HG03457 (cell line): ENCODE data around the gene SORBS1.

Experiments
- ATAC-seq: cut with Tn5 transposase; IDR thresholded peaks from one replicate; pipeline ENCODE4 v1.9.1; 2021; ENCODE audit warnings: moderate number of reproducible peaks; ENCODE audit not compliant: unreplicated experiment

The SORBS1 gene

DNA sequence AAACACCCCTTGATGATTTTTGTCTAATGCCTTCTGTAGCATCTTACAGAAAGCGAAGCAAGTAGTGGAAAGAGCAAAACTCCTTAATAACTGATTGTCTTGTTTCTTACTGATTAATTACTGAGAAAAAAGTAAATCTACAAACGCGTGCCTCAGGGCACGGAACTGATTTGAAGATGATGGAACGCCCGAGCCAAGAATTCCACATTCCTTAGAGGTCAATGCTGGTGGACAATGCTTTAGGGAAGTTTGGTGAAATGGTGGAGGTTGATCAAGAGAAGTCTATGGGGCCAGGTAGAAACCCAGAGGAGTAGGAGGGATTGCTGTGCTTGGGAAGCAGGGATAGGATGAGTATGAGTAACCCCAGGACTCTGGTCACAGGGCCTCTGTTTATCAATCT lies 5.0 kb upstream of the SORBS1 start:
- no peak for ATAC-seq

DNA sequence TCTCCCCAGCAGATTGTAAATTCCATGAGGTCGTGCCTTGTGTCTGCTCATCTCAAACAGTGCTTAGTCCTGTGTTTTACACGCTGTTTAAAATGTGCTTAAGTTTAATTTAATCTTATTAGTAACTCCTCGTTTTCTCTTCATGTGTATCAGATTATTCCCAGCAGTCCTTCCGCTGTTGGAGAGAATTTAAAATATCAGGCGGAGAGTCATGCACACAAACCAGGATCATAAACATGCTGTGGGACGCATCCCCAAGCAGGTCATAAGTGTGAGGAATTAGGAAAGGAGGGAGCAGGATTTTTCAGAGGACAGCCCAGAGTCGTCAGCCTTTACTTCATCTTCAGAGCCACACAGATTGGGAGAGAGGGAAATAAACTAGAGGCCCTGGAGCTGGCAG lies 4.2 kb upstream of the SORBS1 start:
- no peak for ATAC-seq

DNA sequence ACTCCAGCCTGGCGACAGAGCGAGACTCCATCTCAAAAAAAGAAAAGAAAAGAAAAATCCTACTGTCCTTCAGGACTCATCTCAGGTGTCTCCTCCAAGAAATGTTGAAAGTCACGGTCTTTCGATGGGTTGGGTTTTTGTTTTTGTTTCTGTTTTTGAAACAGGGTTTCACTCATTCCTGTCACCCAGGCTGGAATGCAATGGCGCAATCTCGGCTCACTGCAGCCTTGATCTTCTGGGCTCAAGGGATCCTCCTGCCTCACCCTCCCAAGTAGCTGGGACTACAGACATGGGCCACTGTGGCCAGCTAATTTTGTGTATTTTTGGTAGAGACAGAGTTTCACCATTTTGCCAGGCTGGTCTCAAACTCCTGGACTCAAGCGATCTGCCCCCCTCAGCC lies 3.1 kb upstream of the SORBS1 start:
- no peak for ATAC-seq

DNA sequence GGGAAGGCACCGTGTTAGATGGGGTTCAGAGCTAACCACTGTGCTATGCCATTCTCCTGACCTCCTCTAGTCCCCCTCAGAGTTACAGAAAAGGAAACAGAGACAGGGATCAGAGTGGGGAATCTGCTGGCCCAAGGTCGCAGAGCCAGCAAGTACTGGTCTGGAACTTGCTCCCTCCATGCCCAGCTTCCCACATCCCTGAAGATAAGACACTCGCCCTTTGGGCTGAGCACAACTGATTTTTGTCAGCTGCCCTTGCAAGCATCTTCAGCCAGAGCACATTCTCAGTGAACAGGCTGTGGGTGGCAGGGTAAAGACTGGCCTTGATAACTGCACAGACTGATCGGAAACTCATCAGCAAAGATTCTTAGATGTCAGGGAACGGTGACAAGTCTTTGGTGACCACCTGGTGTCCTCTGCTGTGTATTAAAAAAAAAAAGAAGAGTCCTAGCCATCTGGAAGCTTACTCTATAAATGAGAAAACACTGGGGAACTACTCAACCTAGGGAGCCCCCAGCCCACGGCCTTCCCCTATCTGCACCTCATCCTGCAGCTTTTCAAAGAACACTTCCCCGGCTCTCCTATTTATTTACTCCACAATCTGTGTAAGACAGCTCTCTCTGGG lies 1.3 kb upstream of the SORBS1 start:
- no peak for ATAC-seq

DNA sequence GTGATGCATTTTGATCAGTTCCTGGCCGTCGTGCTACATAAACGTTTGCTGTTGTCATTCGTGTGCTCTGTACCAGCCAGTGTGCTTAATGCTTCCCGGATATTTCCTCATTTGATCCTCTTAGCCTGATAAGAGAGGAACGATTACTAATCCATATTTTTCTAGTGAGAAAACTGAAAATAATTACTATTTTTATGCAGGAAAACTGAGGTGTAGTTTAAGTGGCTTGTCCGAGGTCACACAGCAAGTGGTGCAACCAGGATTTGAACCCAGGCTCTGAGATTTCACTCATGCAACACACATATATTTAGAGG lies 650 bp upstream of the SORBS1 start:
- no peak for ATAC-seq

DNA sequence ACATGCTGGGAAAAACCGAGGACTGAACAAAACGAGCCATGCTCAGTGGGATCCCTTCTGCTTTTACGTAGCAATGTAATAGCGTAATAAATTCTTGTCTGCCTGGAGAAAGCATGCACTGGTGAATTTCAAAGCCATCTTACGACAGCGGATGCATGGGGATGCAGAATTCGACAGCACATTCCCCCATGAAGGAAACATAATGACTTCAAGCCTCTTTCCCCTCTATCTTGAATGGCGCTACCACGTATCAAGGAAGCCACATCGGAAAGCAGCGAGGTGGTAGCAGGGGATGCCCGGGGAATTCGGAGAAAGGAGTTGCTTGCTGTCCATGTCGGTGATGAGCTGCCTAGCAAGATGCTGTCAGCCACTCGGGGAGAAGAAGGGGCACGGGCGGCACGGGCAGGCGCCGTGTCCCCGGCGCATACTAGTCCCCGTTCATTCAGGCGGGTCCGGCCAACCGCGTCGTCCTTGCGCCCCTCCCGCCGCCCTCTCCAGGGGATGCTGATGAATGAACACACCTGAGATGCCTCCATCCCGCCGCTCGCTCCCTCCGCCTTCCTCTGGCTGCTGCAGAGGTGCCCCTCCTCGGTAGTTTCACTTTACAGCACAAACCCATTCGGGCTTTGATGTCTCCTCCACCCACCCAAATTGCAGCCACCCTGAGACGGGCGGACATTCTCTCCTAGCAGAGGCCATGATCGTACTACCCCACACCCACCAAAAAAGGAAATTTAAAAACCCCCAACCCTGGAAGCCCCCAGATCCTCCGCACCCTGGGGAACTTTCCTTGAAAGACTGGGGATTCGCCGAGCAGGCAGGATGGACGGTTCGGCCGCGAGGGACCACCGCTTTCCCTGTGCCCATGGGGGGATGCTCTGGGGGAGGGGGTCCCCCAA lies 644 bp downstream of the SORBS1 start:
- ATAC-seq = no peak

DNA sequence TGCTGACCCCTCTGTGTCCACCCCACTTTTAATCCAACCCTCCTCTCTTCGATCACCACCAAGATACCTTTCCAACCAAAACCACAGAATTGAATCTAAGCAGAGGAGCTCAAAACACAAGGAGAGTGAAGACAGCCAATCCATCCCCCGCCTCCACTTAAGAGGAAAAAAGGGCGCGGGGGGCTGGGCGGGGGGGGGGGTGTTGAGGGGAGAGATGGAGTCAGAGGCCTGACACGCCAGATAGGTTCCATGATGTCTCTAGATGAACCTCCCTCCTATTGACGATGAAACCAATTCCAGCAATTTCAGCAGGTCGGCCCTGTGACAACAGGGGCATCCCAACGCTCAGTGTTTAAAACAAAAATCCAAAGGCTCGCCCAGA lies 1.3 kb downstream of the SORBS1 start:
- ATAC-seq = no peak

DNA sequence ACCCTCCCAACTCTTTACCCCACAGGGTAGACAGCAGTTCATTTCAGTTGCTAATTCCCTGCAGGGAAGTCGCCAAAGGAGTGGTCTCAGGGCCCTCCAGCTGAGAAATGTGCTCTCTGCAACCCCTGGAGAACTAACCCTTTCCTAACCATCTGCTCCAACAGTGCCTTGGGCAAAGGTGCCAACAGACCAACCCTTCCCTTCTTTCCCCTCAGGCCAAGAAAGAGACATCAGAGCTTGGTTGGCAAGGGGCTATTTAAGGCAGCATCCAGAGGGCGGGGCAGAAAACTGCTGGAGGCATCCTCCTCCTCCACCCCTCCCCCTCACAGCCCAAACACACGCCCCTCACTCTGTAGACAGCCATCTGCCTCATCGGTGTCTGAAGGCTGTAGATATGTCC lies 1.7 kb downstream of the SORBS1 start:
- no peak for ATAC-seq

DNA sequence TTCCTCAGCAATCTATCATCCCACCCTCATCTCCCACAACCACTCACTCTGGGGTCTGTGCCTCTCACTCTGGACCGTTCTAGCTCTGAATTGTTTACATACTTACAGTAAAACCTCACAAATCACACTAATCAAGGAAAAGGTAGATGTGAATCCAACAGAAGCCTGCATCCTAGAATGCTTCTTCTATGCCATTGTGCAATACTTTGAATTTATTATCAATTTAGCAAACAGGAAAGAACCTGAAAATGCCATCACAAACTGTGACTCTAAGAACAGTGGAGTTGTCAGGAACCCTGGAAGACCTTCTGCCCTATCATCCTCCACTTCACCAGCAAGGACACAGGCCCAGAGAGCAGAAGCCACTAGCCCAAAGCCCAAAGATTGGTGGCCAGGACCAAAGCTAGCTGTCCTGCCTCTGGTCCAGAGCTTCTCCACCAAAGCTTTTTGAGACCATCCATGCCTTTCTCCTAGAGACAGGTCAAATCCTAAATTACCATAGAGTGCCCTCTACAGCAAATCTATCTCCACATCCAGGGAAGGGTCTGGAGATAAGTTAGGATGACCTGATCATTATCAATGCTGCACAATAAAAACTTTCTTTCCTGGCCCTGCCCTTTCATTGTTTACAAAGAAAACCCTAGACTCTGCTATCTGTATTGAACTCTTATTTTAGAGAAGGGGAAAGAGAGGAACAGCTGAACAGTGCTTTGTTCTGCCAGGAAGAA lies 2.4 kb downstream of the SORBS1 start:
- ATAC-seq = no peak

DNA sequence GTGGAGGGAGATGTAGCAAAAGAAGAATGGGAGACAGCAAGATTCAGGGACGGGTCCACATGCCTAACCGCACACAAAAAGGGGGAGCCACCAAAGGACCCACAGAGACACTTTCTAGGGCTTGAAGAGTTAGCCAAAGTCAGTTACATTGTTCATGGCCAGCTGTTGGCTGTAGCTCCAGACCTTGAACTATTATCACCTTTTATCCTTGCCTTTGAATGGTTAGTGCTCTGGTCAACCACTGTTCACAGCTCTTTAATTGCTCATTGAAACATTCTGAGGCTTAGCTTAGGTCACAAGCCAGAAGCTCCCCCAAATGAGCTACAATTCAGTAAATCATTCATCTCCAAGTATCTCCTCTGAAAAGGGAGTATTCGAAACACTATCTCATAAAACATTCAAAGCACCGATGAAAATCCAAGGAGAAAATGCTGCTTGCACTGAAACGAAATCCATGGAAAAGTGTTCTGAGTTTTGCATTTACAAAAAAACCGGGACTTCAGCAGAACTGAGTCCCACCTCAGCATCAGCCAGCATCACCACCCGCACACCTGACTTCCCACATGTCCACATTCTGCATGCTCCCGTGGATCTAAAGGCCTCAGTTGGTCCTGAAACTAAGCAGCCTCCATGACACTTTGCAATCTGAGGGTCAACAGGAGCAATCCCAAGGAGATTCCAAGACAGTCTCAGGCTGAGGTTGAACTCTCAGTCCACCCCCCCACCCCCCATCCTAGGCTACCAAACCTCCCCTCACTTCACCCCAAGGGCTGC lies 4.0 kb downstream of the SORBS1 start:
- ATAC-seq = no peak

DNA sequence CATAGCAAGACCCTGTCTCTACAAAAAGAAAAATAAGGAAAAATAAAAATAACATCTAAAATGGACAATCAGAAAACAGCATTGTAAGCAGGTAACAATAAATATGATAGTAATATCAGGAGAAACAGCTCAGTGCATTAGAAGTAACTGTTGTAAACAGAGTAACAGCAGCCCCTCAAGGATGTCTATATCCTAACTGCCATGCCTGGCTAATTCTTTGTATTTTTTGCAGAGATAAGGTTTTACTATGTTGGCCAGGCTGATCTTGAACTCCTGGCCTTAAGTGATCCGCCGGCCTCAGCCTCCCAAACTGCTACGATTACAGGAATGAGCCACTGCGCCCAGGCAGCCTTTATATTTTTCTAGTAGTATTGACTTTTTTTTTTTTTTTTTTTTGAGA lies 7.5 kb downstream of the SORBS1 start:
- no peak for ATAC-seq

DNA sequence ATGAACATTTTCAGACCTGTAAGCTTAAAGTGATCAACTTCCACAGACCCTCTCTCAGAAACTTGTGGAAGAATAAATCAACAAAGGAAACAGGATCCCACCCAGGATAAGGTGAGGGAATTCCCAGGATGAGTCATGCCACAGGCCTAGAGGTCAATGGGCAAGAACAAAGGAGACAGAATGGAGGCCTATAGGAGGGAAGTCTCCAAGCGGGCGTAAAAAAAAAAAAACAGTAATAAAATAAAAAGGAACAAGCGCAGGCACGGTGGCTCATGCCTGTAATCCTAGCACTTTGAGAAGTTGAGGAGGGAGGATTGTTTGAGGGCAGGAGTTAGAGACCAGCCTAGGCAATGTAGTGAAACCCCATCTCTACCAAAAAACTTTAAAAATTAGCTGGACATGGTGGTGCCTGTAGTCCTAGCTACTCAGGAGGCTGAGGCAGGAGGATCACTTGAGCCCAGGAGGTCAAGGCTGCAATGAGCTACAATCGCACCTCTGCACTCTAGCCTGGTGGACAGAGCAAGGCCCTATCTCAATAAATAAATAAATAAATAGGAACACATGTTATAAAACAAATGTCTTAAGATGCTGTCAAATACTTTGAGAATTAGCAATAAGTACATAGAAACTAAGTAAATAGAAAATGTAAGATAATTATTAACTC lies 8.4 kb downstream of the SORBS1 start:
- ATAC-seq = no peak

DNA sequence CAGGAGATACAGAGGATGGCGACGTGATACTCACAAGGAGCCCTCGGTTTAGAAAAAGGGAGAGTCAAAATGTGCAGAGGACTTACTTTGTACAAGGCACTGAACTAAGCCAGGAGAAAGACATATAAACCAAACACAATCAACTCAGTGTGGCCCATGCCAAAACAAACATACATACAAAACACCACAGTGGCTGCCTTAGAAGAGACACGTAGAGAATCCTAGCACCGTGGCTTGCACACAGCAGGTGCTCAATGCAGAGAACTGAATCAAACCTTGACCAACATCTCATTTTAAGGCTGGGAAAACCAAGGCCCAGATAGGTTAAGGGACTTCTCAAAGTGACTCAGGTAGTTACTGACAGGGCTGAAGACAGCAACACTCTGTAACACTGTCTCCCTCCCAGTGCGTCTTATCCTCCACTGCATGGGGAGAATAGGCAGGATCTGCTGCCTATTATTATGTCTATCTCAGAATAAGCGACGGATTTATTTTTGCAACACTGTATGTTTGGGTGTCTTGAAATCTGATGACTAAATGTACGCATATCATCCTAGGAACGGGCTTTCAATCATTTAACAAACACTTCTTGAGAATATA lies 11.0 kb downstream of the SORBS1 start:
- ATAC-seq = no peak

DNA sequence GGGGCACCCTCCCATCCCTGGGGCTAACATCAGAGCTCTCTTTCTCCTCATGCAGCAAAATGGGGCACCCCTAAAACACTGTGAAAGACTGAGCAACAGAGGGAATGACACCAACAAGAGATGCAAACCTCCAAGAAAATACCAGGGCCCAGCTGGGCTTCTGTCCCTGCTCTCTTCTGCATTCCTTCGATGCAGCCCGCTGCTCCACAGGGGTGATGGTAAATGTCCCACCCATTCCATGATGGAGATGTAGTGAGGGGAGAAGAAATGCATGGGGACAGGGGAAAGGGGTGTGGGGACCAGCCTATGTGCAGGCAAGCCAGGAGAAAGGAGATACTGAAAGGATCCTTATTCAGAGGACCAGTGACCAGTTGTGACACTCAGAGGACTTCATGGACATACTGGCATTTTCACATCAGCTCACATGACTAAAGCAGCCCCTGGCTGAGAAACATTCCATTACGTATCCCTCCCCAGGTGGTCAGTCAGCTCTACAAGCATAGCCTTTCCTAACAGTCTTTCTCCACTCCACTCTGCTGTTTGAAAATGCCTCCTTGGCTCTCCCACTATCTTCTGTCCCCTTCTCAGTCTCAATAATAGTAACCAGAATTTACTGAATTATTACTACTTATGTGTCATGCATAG lies 13.3 kb downstream of the SORBS1 start:
- no peak for ATAC-seq

DNA sequence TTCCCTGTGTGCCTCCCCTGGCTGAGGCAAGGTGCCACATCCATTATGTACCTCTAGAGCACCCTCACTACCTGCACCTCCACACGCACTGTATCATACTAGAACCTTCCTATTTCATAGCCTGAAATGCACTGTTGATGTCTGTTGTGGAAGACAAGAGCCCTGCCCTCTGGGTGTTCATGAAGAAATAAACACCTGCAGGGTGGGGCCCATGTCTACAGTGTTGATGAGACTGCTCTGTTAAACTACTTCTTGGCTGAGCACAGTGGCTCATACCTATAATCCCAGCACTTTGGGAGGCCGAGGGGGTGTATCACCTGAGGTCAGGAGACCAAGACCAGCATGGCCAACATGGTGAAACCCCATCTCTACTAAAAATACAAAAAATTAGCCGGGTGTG lies 14.0 kb downstream of the SORBS1 start:
- ATAC-seq = no peak

DNA sequence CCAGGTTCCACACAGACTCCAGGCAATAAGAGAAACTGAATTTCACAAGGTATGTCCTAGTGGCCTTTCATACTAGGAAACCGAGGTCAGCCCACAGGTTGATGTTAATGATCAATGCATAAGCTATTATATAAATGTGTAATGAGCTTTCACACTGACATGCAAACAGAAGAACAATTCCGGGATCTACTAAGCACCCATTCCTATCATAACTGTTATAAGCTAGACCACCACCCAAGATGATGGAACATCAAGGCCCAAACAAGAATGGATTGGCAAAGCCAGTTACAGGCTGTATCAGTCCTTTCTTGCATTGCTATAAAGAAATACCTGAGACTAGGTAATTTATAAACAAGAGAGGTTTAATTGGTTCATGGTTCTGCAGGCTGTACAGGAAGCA lies 15.2 kb downstream of the SORBS1 start:
- ATAC-seq = no peak

DNA sequence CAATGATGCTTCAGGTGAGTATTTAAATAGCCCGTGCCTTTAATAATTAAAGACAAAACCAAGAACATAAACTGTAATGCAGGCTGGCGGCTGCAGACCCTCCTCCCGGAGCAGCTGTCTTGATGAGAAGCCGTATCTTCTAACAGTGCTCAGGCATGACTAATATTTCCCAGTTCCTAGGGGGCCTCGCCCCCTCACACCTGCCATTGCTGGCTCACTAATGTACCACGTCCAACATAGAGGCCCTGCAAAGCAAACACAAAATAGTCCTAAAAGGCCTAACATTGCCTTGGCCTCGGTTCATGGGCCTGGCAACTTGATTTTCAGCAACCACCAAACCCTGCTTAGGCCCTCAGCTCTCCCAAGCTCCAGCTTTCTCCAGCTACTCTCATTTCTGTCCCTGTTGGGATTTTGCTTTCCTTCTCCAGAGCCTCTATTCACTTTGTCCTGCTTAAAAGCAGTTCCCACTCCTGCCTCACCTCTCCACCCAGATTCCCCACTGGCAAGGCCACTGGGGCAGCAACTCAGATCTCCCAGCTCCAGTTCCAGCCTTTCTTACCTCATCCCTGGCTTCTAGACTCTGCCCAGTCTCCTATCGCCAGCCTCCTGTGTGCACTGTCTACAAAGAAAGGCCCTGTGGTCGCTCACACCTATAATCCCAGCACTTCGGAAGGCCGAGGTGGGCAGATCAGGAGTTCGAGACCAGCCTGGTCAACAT lies 16.2 kb downstream of the SORBS1 start:
- ATAC-seq = no peak

DNA sequence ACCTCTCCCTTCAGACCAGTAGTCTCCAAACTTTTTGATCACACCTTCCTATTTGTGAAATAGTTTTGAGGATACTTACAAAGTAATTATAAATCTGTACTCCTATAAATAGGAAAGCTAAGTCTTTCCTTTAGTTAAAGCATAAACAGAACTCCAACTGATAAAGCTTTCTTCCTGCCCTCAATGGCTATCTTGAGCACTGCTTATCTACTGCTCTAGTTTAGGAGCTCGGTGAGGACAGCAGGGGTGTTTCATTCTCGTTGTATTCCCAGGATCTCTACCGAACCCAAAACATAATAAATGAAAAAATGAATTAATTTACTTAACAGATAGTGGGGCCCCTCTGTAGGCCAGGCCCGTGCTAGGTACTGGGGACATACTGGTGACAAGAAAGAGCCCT lies 17.7 kb downstream of the SORBS1 start:
- no peak for ATAC-seq

DNA sequence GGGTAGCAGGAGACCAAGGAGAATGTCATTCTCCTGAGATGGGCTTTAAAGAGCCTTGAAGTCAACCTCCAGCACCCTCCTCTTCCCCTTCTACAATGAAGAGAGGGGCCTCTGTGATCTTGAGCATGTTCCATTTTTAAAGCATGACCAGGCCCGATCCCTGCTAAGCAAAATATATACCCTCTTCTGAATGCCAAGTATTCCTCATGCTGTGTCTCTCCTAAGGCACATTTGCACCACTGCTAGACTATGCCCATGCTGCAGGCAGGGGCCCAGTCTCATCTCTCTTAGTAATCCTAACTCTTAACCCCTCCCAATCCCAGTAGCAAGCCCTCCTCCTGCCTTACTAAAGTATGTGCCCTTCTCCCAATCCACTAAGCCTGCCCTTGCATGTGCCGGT lies 18.4 kb downstream of the SORBS1 start:
- no peak for ATAC-seq
